A549 (cell line): ENCODE data around the gene CACFD1.

ENCODE experiments used
- BHLHE40 ChIP-seq: IDR thresholded peaks from 2 replicates; pipeline ENCODE4 v1.6.1; 2012; ENCODE audit warnings: low read depth, low read length, inconsistent platforms
- EHMT2 ChIP-seq: fragments of 200-600 bp; sonication (generic); IDR thresholded peaks from 2 replicates; pipeline ENCODE4 v1.6.1; 2016; ENCODE audit warnings: antibody characterized with exemption, low read depth, mild to moderate bottlenecking, moderate library complexity

DNA sequence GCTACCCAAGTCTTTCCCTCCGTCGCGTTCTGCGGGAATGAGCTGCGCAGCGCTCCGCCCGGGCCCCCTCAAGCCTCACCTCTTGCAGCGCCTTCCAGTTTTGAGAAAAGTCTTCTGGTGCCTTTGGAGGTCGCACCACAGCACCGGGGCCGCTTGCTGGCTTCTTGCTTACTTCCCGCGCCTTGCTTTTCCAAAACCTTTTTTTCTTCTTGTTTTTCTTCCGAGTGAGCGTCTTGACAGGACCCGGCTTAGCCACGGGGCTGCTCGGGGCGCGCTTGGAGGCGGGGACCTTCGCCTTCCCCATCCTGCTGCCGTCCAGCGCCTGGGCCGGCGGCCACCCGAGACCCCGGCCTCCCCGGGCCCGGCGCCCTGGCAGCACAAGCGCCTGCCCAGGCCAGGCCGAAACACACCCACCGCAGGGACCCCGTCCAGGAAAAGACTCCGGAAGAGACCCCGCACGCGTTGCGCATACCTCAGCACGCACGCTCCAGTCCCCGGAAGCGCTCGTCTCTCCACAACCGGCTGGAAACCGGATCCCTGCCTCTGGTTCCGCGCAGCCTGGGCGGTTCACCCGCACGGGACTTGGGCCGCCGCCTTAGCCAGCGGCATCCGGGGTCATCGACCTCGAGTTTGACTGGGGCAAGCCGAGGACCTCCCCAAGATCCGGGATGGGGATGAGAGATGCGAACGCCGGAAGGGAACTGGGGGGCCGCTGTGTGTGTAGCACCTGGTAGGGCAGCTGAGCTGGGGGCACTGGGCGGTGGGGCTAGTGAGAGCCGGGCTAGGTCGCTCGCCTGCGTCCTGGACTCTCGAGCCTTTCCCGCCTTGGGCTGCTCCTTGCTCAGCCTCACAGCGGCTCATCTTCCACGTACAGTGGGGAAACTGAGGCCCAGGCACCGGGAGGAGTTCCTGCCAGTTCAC lies 42.0 kb upstream of the CACFD1 start, which contains the start of gene REXO4:
- TF ChIP-seq EHMT2 (no peak), BHLHE40 (peak; percentile 97)
